ENCODE data around the gene ACTN3.

- no peak for TF ChIP-seq CTCF (IDR thresholded peaks at IDR 0.05)
- no peak for TF ChIP-seq POLR2A (IDR thresholded peaks at IDR 0.05)
Measured at GRCh38 chr11:66598993-66599392, 52.3 kb downstream of the ACTN3 start.

Data from testis (tissue), 2 donors.